ENCODE measurements around the gene C4orf50. TPM values are rescaled to one million over a fixed set of nuclear protein-coding genes. Genes with fewer than 3 reads are reported as not detected.

Gene C4orf50
- total and polyA plus RNA-seq, 4 donors, result under 0.01 to 0.17 TPM; not detected in 2

GRCh38 chr4:6054162-6054922, 36.1 kb upstream of the C4orf50 start:
- H3K36me3 ChIP-seq (ENCODE audit: control insufficient read depth in 4 of 4, insufficient read depth in 3 of 4, low read depth in 1 of 4, low read length in 3 of 4), result no peaks in the 10 kb centered on the region
- no peak overlapping the region for H3K4me3 ChIP-seq (ENCODE audit: low read depth in 1 of 3, low read length in 3 of 3)
- 77% methylated on average over 16 of the region's 16 CpGs for WGBS
- H3K9ac ChIP-seq (ENCODE audit: low read depth in 1 of 2, low read length in 2 of 2), result no peak overlapping the region
- DNase-seq (ENCODE audit: low spot score), result no peak
- peaks cover 9 to 23% (median 14%) of the 10 kb centered on the region in 4 donors for H3K9me3 ChIP-seq (ENCODE audit: control insufficient read depth in 4 of 4, low read length in 3 of 4)
- H3K27ac ChIP-seq (ENCODE audit: low read depth in 1 of 2, low read length in 2 of 2), result no peak overlapping the region
- H3K27me3 ChIP-seq (ENCODE audit: control insufficient read depth in 4 of 4, insufficient read depth in 4 of 4, low read length in 3 of 4), result no peaks in the 10 kb centered on the region
- H3K4me1 ChIP-seq (ENCODE audit: control insufficient read depth in 4 of 4, insufficient read depth in 4 of 4, low read length in 3 of 4), result no peaks in the 10 kb centered on the region
- TF ChIP-seq FOXA1 (IDR thresholded peaks at IDR 0.05) (no peak), RAD21 (IDR thresholded peaks at IDR 0.05) (no peak), MAX (IDR thresholded peaks at IDR 0.05) (no peak), HNF4G (IDR thresholded peaks at IDR 0.05) (no peak), TAF1 (conservative IDR thresholded peaks at IDR 0.05) (no peak), FOXA2 (IDR thresholded peaks at IDR 0.05) (no peak), HNF4A (conservative IDR thresholded peaks at IDR 0.05) (no peak), YY1 (IDR thresholded peaks at IDR 0.05) (no peak), SP1 (IDR thresholded peaks at IDR 0.05) (no peak), GABPA (IDR thresholded peaks at IDR 0.05 in 1 of 2, conservative IDR thresholded peaks at IDR 0.05 in 1 of 2) (no peak)
- TF ChIP-seq, protein P1, sequence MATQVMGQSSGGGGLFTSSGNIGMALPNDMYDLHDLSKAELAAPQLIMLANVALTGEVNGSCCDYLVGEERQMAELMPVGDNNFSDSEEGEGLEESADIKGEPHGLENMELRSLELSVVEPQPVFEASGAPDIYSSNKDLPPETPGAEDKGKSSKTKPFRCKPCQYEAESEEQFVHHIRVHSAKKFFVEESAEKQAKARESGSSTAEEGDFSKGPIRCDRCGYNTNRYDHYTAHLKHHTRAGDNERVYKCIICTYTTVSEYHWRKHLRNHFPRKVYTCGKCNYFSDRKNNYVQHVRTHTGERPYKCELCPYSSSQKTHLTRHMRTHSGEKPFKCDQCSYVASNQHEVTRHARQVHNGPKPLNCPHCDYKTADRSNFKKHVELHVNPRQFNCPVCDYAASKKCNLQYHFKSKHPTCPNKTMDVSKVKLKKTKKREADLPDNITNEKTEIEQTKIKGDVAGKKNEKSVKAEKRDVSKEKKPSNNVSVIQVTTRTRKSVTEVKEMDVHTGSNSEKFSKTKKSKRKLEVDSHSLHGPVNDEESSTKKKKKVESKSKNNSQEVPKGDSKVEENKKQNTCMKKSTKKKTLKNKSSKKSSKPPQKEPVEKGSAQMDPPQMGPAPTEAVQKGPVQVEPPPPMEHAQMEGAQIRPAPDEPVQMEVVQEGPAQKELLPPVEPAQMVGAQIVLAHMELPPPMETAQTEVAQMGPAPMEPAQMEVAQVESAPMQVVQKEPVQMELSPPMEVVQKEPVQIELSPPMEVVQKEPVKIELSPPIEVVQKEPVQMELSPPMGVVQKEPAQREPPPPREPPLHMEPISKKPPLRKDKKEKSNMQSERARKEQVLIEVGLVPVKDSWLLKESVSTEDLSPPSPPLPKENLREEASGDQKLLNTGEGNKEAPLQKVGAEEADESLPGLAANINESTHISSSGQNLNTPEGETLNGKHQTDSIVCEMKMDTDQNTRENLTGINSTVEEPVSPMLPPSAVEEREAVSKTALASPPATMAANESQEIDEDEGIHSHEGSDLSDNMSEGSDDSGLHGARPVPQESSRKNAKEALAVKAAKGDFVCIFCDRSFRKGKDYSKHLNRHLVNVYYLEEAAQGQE (IDR thresholded peaks at IDR 0.05), result no peak

- Histone ChIP-seq H3K27ac (ENCODE audit: low read depth in 1 of 2, low read length in 2 of 2) (no peak overlapping the region), H3K9ac (ENCODE audit: low read depth in 1 of 2, low read length in 2 of 2) (no peak overlapping the region), H3K27me3 (ENCODE audit: control insufficient read depth in 4 of 4, insufficient read depth in 4 of 4, low read length in 3 of 4) (no peaks in the 10 kb centered on the region), H3K9me3 (ENCODE audit: control insufficient read depth in 4 of 4, low read length in 3 of 4) (peaks cover 1 to 7% (median 5%) of the 10 kb centered on the region in 4 donors), H3K36me3 (ENCODE audit: control insufficient read depth in 4 of 4, insufficient read depth in 3 of 4, low read depth in 1 of 4, low read length in 3 of 4) (no peaks in the 10 kb centered on the region), H3K4me3 (ENCODE audit: low read depth in 1 of 3, low read length in 3 of 3) (no peak overlapping the region), H3K4me1 (ENCODE audit: control insufficient read depth in 4 of 4, insufficient read depth in 4 of 4, low read length in 3 of 4) (no peaks in the 10 kb centered on the region)
- no peak for TF ChIP-seq TAF1 (conservative IDR thresholded peaks at IDR 0.05)
- no peak for TF ChIP-seq SP1 (IDR thresholded peaks at IDR 0.05)
- no peak for TF ChIP-seq HNF4A (conservative IDR thresholded peaks at IDR 0.05)
- TF ChIP-seq, protein P2, sequence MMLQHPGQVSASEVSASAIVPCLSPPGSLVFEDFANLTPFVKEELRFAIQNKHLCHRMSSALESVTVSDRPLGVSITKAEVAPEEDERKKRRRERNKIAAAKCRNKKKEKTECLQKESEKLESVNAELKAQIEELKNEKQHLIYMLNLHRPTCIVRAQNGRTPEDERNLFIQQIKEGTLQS (IDR thresholded peaks at IDR 0.05), result no peak
- TF ChIP-seq, protein P3, sequence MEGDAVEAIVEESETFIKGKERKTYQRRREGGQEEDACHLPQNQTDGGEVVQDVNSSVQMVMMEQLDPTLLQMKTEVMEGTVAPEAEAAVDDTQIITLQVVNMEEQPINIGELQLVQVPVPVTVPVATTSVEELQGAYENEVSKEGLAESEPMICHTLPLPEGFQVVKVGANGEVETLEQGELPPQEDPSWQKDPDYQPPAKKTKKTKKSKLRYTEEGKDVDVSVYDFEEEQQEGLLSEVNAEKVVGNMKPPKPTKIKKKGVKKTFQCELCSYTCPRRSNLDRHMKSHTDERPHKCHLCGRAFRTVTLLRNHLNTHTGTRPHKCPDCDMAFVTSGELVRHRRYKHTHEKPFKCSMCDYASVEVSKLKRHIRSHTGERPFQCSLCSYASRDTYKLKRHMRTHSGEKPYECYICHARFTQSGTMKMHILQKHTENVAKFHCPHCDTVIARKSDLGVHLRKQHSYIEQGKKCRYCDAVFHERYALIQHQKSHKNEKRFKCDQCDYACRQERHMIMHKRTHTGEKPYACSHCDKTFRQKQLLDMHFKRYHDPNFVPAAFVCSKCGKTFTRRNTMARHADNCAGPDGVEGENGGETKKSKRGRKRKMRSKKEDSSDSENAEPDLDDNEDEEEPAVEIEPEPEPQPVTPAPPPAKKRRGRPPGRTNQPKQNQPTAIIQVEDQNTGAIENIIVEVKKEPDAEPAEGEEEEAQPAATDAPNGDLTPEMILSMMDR (IDR thresholded peaks at IDR 0.05; ENCODE audit: low read depth, low read length, missing input control), result no peak
- no peak for TF ChIP-seq RAD21 (IDR thresholded peaks at IDR 0.05)
- no peak for TF ChIP-seq JUND (IDR thresholded peaks at IDR 0.05)
- DNase-seq (ENCODE audit: low spot score), result no peak
- 83% methylated on average over 6 of the region's 6 CpGs for WGBS
These were observed 34.4 kb upstream of the C4orf50 start for GRCh38 chr4:6052679-6053078.
